Measurements from ENCODE around the gene PGPEP1. TPM values are rescaled to one million over a fixed set of nuclear protein-coding genes. Genes with fewer than 3 reads are reported as not detected.
A peak's percentile ranks its signal among the peaks of the same experiment; 100 is the strongest.

PGPEP1 gene, protein sequence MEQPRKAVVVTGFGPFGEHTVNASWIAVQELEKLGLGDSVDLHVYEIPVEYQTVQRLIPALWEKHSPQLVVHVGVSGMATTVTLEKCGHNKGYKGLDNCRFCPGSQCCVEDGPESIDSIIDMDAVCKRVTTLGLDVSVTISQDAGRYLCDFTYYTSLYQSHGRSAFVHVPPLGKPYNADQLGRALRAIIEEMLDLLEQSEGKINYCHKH
- 32.1 TPM for total RNA-seq (ENCODE audit: unreplicated experiment)
- long read RNA-seq, partial matches to known transcripts, result 0 of 1 reads
- long read RNA-seq, other reads (novel, unspliced or antisense), result 1 of 1 reads

DNA sequence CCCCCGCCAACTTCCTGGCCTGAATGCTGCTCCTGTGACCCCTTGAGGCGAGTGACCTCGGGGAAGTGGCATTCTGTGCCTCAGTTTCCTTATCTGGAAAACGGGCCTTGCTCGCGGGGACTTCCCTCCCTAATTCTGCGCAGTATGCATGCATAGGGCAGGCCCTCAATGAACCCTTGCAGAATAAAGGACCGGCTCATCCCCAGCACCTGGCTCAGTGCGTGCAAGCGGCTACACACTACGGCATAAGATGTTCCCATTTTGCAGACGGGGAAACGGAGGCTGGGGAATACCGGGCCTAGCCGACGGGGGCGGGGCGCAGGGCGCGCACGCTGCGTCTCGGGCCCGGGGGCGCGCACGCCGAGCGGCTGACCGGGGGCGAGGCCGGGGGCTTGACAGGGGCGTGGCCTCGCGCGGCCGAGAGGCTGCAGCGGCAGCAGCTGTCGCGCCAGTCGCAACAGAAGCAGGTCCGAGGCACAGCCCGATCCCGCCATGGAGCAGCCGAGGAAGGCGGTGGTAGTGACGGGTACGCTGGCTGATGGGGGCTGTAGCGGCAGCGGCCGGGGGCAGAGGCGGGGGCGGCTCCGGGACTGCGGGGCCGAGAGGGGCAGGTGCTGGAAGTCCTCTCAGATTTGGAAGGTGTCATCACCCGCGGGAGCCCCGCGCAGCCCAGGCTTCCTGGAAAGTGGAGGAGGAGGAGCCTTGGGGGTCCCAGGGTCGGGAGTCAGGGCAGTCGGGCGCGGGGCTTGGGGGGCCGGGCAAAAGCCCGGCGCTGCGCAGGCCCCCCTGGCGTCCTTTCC, at the start of gene PGPEP1:
Gene PGPEP1 (plus strand): TSS at position 409 of the 800 bp plus-strand sequence. CDS start 84 bp downstream, at position 493.
- Mint-ChIP-seq H3K27ac (ENCODE audit: unreplicated experiment) (no peak within 1 kb of the TSS), H3K4me3 (ENCODE audit: unreplicated experiment) (peak within 1 kb of the TSS; percentile 88), H3K4me1 (ENCODE audit: unreplicated experiment) (peaks cover 9% of the 10 kb centered on the region), H3K9me3 (ENCODE audit: unreplicated experiment) (no peaks in the 10 kb centered on the region), H3K27me3 (ENCODE audit: unreplicated experiment) (peaks cover 8% of the 10 kb centered on the region), H3K36me3 (ENCODE audit: low read depth, unreplicated experiment) (peaks cover 9% of the 10 kb centered on the region)
- TF ChIP-seq, protein P1, sequence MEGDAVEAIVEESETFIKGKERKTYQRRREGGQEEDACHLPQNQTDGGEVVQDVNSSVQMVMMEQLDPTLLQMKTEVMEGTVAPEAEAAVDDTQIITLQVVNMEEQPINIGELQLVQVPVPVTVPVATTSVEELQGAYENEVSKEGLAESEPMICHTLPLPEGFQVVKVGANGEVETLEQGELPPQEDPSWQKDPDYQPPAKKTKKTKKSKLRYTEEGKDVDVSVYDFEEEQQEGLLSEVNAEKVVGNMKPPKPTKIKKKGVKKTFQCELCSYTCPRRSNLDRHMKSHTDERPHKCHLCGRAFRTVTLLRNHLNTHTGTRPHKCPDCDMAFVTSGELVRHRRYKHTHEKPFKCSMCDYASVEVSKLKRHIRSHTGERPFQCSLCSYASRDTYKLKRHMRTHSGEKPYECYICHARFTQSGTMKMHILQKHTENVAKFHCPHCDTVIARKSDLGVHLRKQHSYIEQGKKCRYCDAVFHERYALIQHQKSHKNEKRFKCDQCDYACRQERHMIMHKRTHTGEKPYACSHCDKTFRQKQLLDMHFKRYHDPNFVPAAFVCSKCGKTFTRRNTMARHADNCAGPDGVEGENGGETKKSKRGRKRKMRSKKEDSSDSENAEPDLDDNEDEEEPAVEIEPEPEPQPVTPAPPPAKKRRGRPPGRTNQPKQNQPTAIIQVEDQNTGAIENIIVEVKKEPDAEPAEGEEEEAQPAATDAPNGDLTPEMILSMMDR (IDR thresholded peaks at IDR 0.05; ENCODE audit: unreplicated experiment), result no peak
- peak; percentile 70 for DNase-seq (ENCODE audit: low spot score)

- TF ChIP-seq, protein P1 (IDR thresholded peaks at IDR 0.05; ENCODE audit: unreplicated experiment), result no peak
- Mint-ChIP-seq H3K27me3 (ENCODE audit: unreplicated experiment) (peaks cover 9% of the 10 kb centered on the region), H3K4me3 (ENCODE audit: unreplicated experiment) (peak overlapping the region; percentile 82), H3K27ac (ENCODE audit: unreplicated experiment) (no peak overlapping the region), H3K4me1 (ENCODE audit: unreplicated experiment) (peaks cover 13% of the 10 kb centered on the region), H3K36me3 (ENCODE audit: low read depth, unreplicated experiment) (peaks cover 3% of the 10 kb centered on the region), H3K9me3 (ENCODE audit: unreplicated experiment) (no peaks in the 10 kb centered on the region)
- no peak for DNase-seq (ENCODE audit: low spot score)
Measured at GRCh38 chr19:18291019-18291524, 49.3 kb upstream of the PGPEP1 start.

GRCh38 chr19:18291590-18292461, 48.6 kb upstream of the PGPEP1 start:
- TF ChIP-seq, protein P1 (IDR thresholded peaks at IDR 0.05; ENCODE audit: unreplicated experiment), result no peak
- peaks cover 8% of the 10 kb centered on the region for H3K27me3 Mint-ChIP-seq (ENCODE audit: unreplicated experiment)
- peak overlapping the region; percentile 97 for H3K27ac Mint-ChIP-seq (ENCODE audit: unreplicated experiment)
- H3K36me3 Mint-ChIP-seq (ENCODE audit: low read depth, unreplicated experiment), result peaks cover 3% of the 10 kb centered on the region
- peak overlapping the region; percentile 93 for H3K4me3 Mint-ChIP-seq (ENCODE audit: unreplicated experiment)
- no peaks in the 10 kb centered on the region for H3K9me3 Mint-ChIP-seq (ENCODE audit: unreplicated experiment)
- peak; percentile 64 for DNase-seq (ENCODE audit: low spot score)
- peaks cover 10% of the 10 kb centered on the region for H3K4me1 Mint-ChIP-seq (ENCODE audit: unreplicated experiment)

DNA sequence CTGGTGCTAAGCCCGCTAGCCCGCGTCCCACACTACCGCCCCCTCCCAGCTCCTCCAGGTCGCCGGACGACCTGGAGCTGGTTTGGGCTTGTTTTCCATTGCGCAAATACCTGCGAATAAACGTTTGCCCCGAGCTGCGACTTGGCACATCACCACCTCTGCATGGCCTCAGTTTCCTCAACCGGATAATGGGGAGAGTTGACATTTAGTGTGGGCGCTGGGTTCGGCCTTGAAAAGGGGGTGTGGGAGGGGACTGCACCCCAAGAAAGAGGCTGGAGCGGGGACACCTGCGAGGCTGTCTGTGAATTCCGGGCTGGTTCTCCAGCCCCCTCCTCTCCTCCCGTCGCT, 48.0 kb upstream of the PGPEP1 start:
- Mint-ChIP-seq H3K27ac (ENCODE audit: unreplicated experiment) (no peak overlapping the region), H3K36me3 (ENCODE audit: low read depth, unreplicated experiment) (peaks cover 3% of the 10 kb centered on the region), H3K4me3 (ENCODE audit: unreplicated experiment) (peak overlapping the region; percentile 79), H3K4me1 (ENCODE audit: unreplicated experiment) (peaks cover 12% of the 10 kb centered on the region), H3K9me3 (ENCODE audit: unreplicated experiment) (no peaks in the 10 kb centered on the region), H3K27me3 (ENCODE audit: unreplicated experiment) (peaks cover 8% of the 10 kb centered on the region)
- no peak for DNase-seq (ENCODE audit: low spot score)
- TF ChIP-seq, protein P1 (IDR thresholded peaks at IDR 0.05; ENCODE audit: unreplicated experiment), result no peak
